GM12873 (cell line): ENCODE data around the gene PSMD13.

Source experiments
- CTCF ChIP-seq: IDR thresholded peaks from 2 replicates; pipeline ENCODE4 v1.5.1; 2012; ENCODE audit warnings: low read depth, mild to moderate bottlenecking, moderate library complexity, low read length, control low read depth; ENCODE audit not compliant: insufficient read depth; ENCODE audit errors: missing control alignments

Gene PSMD13

GRCh38 chr11:299081-299891 lies 62.5 kb downstream of the PSMD13 start, which contains the start of gene IFITM5:
Gene IFITM5, minus strand, starts transcription at chr11:299526. Its CDS starts 36 bp downstream, at chr11:299490.
- no peak for TF ChIP-seq CTCF

DNA sequence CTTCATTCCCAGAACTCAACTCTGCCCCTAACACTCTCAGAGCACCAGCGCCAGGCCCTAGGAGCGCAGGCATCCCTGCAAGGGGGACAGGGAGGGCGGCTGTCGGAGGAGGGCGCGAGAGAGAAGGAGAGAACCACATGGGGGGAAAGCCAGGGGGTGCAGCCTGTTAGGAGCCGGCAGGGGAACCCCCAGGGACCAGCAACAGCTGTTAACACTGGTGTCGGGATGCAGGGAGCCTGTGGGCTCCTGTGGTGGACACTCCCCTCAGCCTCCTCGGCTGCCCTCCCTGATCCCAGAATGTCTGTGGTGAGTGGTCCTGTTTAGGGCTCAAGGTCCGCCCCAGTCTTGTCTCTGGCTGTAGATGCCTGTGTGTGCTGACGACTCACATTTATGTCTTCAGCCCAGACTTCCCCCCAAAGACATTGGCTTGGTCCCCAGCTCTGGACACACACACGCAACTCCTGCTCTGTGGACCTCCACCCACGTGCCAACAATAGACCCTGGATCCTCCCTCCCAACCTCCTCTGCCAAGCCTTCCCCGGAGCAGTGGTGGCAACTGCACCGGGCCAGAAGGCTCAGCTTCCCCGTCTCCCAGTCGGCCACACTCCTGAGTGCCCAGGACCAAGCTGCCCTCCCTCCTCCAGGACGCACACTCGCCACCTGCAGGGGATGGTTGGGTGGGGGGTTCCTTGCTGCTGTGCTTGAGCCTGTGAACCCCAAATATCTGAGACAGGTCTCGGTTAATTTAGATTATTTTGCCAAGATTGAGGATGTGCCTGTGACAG lies 63.4 kb downstream of the PSMD13 start:
- peak; percentile 6 for TF ChIP-seq CTCF
